Measurements from ENCODE around the gene USHBP1.

The USHBP1 gene

GRCh38 chr19:17264641-17264979 is at the start of gene USHBP1:
USHBP1 (minus strand) TSS chr19:17264745; CDS start chr19:17264299, 446 bp downstream.
- no peak for DNase-seq
- H3K36me3 Mint-ChIP-seq (ENCODE audit: low read depth), result peaks cover 7% of the 10 kb centered on the region
- peaks cover 51% of the 10 kb centered on the region for H3K4me1 Mint-ChIP-seq
- H3K27me3 Mint-ChIP-seq (ENCODE audit: low read depth, poor library complexity), result no peaks in the 10 kb centered on the region
- no peak within 1 kb of the TSS for H3K27ac Mint-ChIP-seq
- TF ChIP-seq CTCF (IDR thresholded peaks at IDR 0.05), result no peak
- H3K9me3 Mint-ChIP-seq, result peaks cover 4% of the 10 kb centered on the region
- peak within 1 kb of the TSS; percentile 13 for H3K4me3 Mint-ChIP-seq

GRCh38 chr19:17314007-17314593 is 49.6 kb upstream of the USHBP1 start:
- Mint-ChIP-seq H3K27ac (no peak overlapping the region), H3K4me3 (no peak overlapping the region), H3K36me3 (ENCODE audit: low read depth) (peaks cover 24% of the 10 kb centered on the region), H3K27me3 (ENCODE audit: low read depth, poor library complexity) (no peaks in the 10 kb centered on the region), H3K4me1 (peaks cover 23% of the 10 kb centered on the region), H3K9me3 (no peaks in the 10 kb centered on the region)
- TF ChIP-seq CTCF (IDR thresholded peaks at IDR 0.05), result no peak
- no peak for DNase-seq

- Mint-ChIP-seq H3K4me3 (no peak overlapping the region), H3K4me1 (peaks cover 33% of the 10 kb centered on the region), H3K9me3 (no peaks in the 10 kb centered on the region), H3K27ac (no peak overlapping the region), H3K27me3 (ENCODE audit: low read depth, poor library complexity) (no peaks in the 10 kb centered on the region), H3K36me3 (ENCODE audit: low read depth) (peaks cover 24% of the 10 kb centered on the region)
- TF ChIP-seq CTCF (IDR thresholded peaks at IDR 0.05), result no peak
- DNase-seq, result no peak
Measured at GRCh38 chr19:17312189-17313113, 47.9 kb upstream of the USHBP1 start.

- peaks cover 24% of the 10 kb centered on the region for H3K36me3 Mint-ChIP-seq (ENCODE audit: low read depth)
- H3K27ac Mint-ChIP-seq, result peak overlapping the region; percentile 73
- no peaks in the 10 kb centered on the region for H3K9me3 Mint-ChIP-seq
- TF ChIP-seq CTCF (IDR thresholded peaks at IDR 0.05), result no peak
- H3K27me3 Mint-ChIP-seq (ENCODE audit: low read depth, poor library complexity), result no peaks in the 10 kb centered on the region
- H3K4me3 Mint-ChIP-seq, result peak overlapping the region; percentile 93
- no peak for DNase-seq
- H3K4me1 Mint-ChIP-seq, result peaks cover 36% of the 10 kb centered on the region
Measured at GRCh38 chr19:17311455-17312188, 47.1 kb upstream of the USHBP1 start.

GRCh38 chr19:17309965-17310461 is 45.5 kb upstream of the USHBP1 start:
- Mint-ChIP-seq H3K9me3 (no peaks in the 10 kb centered on the region), H3K27ac (peak overlapping the region; percentile 84), H3K4me1 (peaks cover 43% of the 10 kb centered on the region), H3K36me3 (ENCODE audit: low read depth) (peaks cover 15% of the 10 kb centered on the region), H3K4me3 (peak overlapping the region; percentile 93), H3K27me3 (ENCODE audit: low read depth, poor library complexity) (no peaks in the 10 kb centered on the region)
- no peak for TF ChIP-seq CTCF (IDR thresholded peaks at IDR 0.05)
- DNase-seq, result no peak
